Stimulated activated CD8-positive, alpha-beta memory T cell treated with anti-CD3 and anti-CD28 coated beads, Interleukin-7, amount 100 ng/mL, for 1 hour (primary cell): ENCODE results near the gene MOB2.

ENCODE experiments used
- DNase-seq, 2 donors: peaks; one replicate each; pipeline ENCODE4 v3.0.0-alpha.2; 2020; ENCODE audit warnings: low read depth in 2 of 2

Gene MOB2

GRCh38 chr11:1486054-1486825, at the start of gene MOB2:
TSS of gene MOB2 (minus strand) at chr11:1486779. CDS start at chr11:1486556, 223 bp downstream.
- no peak for DNase-seq

GRCh38 chr11:1534682-1535081, 48.1 kb upstream of the MOB2 start:
- no peak for DNase-seq

GRCh38 chr11:1534171-1534570, 47.6 kb upstream of the MOB2 start:
- DNase-seq, result no peak

- no peak for DNase-seq
These were observed 46.8 kb upstream of the MOB2 start for GRCh38 chr11:1533342-1533725.

GRCh38 chr11:1532606-1533341, 46.2 kb upstream of the MOB2 start:
- DNase-seq, result no peak

- DNase-seq, result no peak
These were observed 45.5 kb upstream of the MOB2 start for GRCh38 chr11:1532014-1532586.

GRCh38 chr11:1531449-1532013, 45.0 kb upstream of the MOB2 start:
- DNase-seq, result no peak

GRCh38 chr11:1530686-1531448, 44.3 kb upstream of the MOB2 start:
- DNase-seq, result no peak

- no peak for DNase-seq
These were observed 43.2 kb upstream of the MOB2 start for GRCh38 chr11:1529774-1530173.

GRCh38 chr11:1529286-1529685, 42.7 kb upstream of the MOB2 start:
- DNase-seq, result no peak

- DNase-seq, result no peak
These were observed 42.1 kb upstream of the MOB2 start for GRCh38 chr11:1528710-1529109.

GRCh38 chr11:1526785-1527184, 40.2 kb upstream of the MOB2 start:
- no peak for DNase-seq

GRCh38 chr11:1523779-1524178, 37.2 kb upstream of the MOB2 start:
- DNase-seq, result no peak

GRCh38 chr11:1523077-1523476, 36.5 kb upstream of the MOB2 start:
- DNase-seq, result no peak

GRCh38 chr11:1522081-1522424, 35.5 kb upstream of the MOB2 start:
- DNase-seq, result no peak

- DNase-seq, result no peak
These were observed 35.0 kb upstream of the MOB2 start for GRCh38 chr11:1521382-1522080.

- no peak for DNase-seq
These were observed 34.2 kb upstream of the MOB2 start for GRCh38 chr11:1520663-1521267.

- no peak for DNase-seq
These were observed 33.7 kb upstream of the MOB2 start for GRCh38 chr11:1520209-1520662.

- DNase-seq, result no peak
These were observed 32.7 kb upstream of the MOB2 start for GRCh38 chr11:1519028-1520010.

GRCh38 chr11:1518301-1518700, 31.7 kb upstream of the MOB2 start:
- no peak for DNase-seq
